PFSK-1 (cell line): ENCODE data around the gene TSPAN4.

Experiments used
- FOXP2 ChIP-seq: optimal IDR thresholded peaks from 2 replicates; pipeline ENCODE3; 2011; ENCODE audit warnings: borderline replicate concordance, control low read depth, inconsistent platforms; ENCODE audit not compliant: insufficient read depth; ENCODE audit errors: extremely low read length, extremely low read depth
- POLR2AphosphoS5 ChIP-seq: IDR thresholded peaks from 2 replicates; pipeline ENCODE4 v1.6.1; 2012; ENCODE audit warnings: low read depth, mild to moderate bottlenecking, control low read depth, low read length, moderate library complexity
- REST ChIP-seq, 2 experiments: IDR thresholded peaks; 2 replicates each; pipeline versions ENCODE4 v1.6.1 to v1.8.0; 2011 to 2012; ENCODE audit warnings: low read depth in 2 of 2, low read length in 2 of 2, control low read depth in 1 of 2, inconsistent platforms in 1 of 2, mild to moderate bottlenecking in 1 of 2, moderate library complexity in 1 of 2; ENCODE audit not compliant: insufficient read depth in 1 of 2
- SIN3A ChIP-seq: IDR thresholded peaks from 2 replicates; pipeline ENCODE4 v1.6.1; 2012; ENCODE audit warnings: mild to moderate bottlenecking, low read length, moderate library complexity, borderline replicate concordance; ENCODE audit not compliant: insufficient read depth
- TAF1 ChIP-seq: IDR thresholded peaks from 2 replicates; pipeline ENCODE4 v1.6.1; 2012; ENCODE audit warnings: low read length, control low read depth, borderline replicate concordance; ENCODE audit not compliant: insufficient read depth

Gene TSPAN4

GRCh38 chr11:904380-904779 is 61.7 kb downstream of the TSPAN4 start:
- TF ChIP-seq REST (IDR thresholded peaks at IDR 0.05; ENCODE audit: insufficient read depth in 1 of 2, low read depth in 2 of 2, low read length in 2 of 2), result no peak
- TF ChIP-seq TAF1, result no peak
- TF ChIP-seq POLR2AphosphoS5, result no peak
- TF ChIP-seq SIN3A, result no peak
- no peak for TF ChIP-seq FOXP2

GRCh38 chr11:905952-906351 is 63.3 kb downstream of the TSPAN4 start:
- no peak for TF ChIP-seq SIN3A
- no peak for TF ChIP-seq FOXP2
- TF ChIP-seq POLR2AphosphoS5, result no peak
- TF ChIP-seq REST (IDR thresholded peaks at IDR 0.05; ENCODE audit: insufficient read depth in 1 of 2, low read depth in 2 of 2, low read length in 2 of 2), result no peak
- TF ChIP-seq TAF1, result no peak

- TF ChIP-seq SIN3A, result no peak
- no peak for TF ChIP-seq FOXP2
- TF ChIP-seq POLR2AphosphoS5, result no peak
- TF ChIP-seq TAF1, result no peak
- TF ChIP-seq REST (IDR thresholded peaks at IDR 0.05; ENCODE audit: insufficient read depth in 1 of 2, low read depth in 2 of 2, low read length in 2 of 2), result no peak
These were observed 65.0 kb downstream of the TSPAN4 start for GRCh38 chr11:907668-908067.

GRCh38 chr11:908273-908672 is 65.6 kb downstream of the TSPAN4 start:
- TF ChIP-seq REST (IDR thresholded peaks at IDR 0.05; ENCODE audit: insufficient read depth in 1 of 2, low read depth in 2 of 2, low read length in 2 of 2) (0 out of 4 replicates have a peak, but pooled peaks of 1 of the 2 experiments have one; percentile 46), TAF1 (no peak), FOXP2 (no peak), SIN3A (no peak), POLR2AphosphoS5 (no peak)

- TF ChIP-seq FOXP2 (no peak), REST (IDR thresholded peaks at IDR 0.05; ENCODE audit: insufficient read depth in 1 of 2, low read depth in 2 of 2, low read length in 2 of 2) (no peak), POLR2AphosphoS5 (no peak), TAF1 (no peak), SIN3A (no peak)
These were observed 66.8 kb downstream of the TSPAN4 start for GRCh38 chr11:909406-909805.
